Coronary artery (tissue), 2 donors: ENCODE measurements around the gene SLC27A5.

Experiments used
- DNase-seq: peaks from one replicate; pipeline ENCODE4 v3.0.0-alpha.2; 2017; ENCODE audit warnings: low spot score
- H3K27ac ChIP-seq, 2 donors: fragments of 200-600 bp; sonication (generic); one replicate each; pipeline ENCODE4 v1.5.1; 2016 to 2019
- H3K4me3 ChIP-seq: fragments of 200-600 bp; sonication (generic); 2 replicates; pipeline ENCODE4 v1.5.1; 2016; ENCODE audit warnings: mild to moderate bottlenecking, moderate library complexity
- CTCF ChIP-seq: fragments of 200-600 bp; sonication (generic); IDR thresholded peaks from one replicate; pipeline ENCODE4 v1.5.1; 2019; ENCODE audit warnings: antibody characterized with exemption

The SLC27A5 gene

DNA sequence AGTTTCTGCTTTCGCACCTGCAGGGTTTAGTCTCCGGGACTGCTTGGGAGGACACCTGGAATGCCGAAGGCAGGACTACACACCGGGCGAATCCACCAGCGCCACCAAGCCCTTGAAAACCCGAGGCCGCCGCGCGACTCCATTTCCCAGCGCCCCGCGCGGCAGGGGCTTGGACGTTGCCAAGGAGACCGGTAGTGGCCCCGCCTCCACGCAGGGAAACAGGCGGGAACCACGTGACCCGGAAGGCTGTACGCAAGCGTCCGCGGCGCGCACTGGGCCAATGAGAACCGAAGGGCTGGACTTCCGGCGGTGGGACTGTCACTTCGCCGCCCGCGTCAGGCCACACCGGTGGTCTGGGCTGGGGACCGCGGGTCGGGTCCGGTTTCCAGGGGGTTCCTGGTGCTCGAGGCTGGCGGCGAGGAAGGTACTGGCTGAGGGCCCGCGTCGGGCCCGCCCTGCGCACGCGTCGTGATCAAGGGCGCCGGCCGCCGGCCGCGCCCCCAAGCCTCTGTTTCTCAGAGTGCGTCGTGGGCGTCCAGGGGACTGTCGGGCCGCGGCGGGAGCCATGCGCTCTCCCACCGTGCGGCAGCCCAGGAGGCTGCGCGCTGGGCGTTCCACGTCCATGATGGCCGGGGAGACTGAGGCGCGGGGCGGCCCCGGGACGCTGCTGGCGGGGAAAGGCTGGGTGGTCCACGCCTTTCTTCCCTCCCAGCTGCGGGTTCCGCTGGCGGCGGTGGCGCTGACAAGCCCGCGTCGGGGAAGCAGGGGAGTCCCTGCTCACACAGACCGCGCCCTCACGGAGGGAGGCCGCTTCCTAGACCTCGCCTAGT, 44.8 kb downstream of the SLC27A5 start, which contains the start of gene ZNF324:
TSS of gene ZNF324 (plus strand) at position 321 of the 830 bp plus-strand sequence. CDS start 2,106 bp downstream, outside the sequence.
- Histone ChIP-seq H3K27ac (peak within 1 kb of the TSS; percentile 61 to 81), H3K4me3 (peak within 1 kb of the TSS; percentile 82)
- no peak for TF ChIP-seq CTCF
- DNase-seq = peak; percentile 97

DNA sequence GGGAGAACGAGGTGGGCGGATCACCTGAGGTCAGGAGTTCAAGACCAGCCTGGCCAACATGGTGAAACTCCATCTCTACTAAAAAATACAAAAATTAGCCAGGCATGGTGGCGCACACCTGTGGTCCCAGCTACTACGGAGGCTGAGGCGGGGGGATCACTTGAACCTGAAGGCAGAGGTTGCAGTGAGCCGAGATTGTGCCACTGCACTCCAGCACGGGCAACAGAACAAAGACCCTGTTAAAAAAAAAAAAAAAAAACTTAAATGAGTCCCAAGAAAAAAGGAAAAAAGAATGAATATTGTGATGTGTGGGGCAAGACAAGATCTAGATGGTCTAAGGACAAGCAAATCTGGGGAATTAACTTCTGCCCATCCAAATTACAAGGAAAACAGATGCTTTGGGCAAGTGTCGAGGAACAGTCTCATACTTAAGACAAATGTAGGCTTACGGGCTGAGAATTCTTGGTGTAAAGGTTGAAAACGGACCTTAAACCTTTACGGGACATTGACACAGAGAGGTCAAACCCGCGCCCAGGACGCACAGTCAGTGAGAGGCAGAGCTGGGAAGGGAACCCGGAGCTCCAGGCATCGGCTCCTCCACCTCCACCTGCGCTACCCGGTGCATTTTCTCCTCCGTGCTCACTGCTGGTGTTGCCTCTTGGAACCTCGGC, 45.6 kb downstream of the SLC27A5 start:
- no peak overlapping the region for H3K27ac ChIP-seq

DNA sequence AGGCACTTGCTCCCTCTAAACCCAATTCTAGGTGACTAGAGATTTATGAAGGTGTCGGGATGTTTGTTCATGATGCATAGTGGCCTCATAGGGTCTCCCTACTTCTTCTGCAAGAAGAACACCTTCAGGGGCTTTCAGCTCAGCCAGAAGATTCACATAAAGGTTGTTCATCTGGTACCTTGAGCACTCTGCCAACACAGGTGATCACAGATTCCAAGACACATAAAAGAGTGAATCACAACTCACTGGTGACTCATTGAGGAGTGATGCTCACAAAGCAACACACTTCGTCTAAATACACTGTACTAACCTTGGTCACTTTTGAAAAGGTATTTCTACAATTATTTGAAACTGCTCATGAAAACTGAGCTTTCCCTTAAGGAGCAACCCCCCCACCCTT, 51.8 kb downstream of the SLC27A5 start:
- no peak overlapping the region for H3K4me3 ChIP-seq
- no peak overlapping the region for H3K27ac ChIP-seq
- no peak for DNase-seq
- TF ChIP-seq CTCF = no peak

More for the DNA sequence above, 45.6 kb downstream of the SLC27A5 start:
- peak overlapping the region; percentile 82 for H3K4me3 ChIP-seq
- DNase-seq = no peak
- TF ChIP-seq CTCF = no peak

DNA sequence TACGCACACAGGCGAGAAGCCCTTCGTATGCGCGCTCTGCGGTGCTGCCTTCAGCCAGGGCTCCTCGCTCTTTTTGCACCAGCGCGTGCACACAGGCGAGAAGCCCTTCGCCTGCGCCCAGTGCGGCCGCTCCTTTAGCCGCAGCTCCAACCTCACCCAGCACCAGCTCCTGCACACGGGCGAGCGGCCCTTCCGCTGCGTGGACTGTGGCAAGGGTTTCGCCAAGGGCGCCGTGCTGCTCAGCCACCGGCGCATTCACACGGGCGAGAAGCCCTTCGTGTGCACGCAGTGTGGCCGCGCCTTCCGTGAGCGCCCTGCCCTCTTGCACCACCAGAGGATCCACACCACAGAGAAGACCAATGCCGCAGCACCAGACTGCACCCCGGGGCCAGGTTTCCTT, 55.7 kb downstream of the SLC27A5 start:
- DNase-seq = no peak
- no peak for TF ChIP-seq CTCF
- H3K4me3 ChIP-seq = no peak overlapping the region
- H3K27ac ChIP-seq = no peak overlapping the region

- no peak for TF ChIP-seq CTCF
- no peak overlapping the region for H3K4me3 ChIP-seq
- DNase-seq = no peak
- H3K27ac ChIP-seq = no peak overlapping the region
These were observed 56.5 kb downstream of the SLC27A5 start for GRCh38 chr19:58455306-58455705.

- DNase-seq = no peak
- TF ChIP-seq CTCF = no peak
- H3K27ac ChIP-seq = no peak overlapping the region
- no peak overlapping the region for H3K4me3 ChIP-seq
These were observed 58.0 kb downstream of the SLC27A5 start for GRCh38 chr19:58453743-58454142.
